GM12878 (cell line): Measurements from ENCODE around the gene SORCS2. TPM values are rescaled to one million over a fixed set of nuclear protein-coding genes. Genes with fewer than 3 reads are reported as not detected.

Experiments
- ATAC-seq: fragments of 200-7000 bp; cut with Tn5 transposase; 3 replicates; pipeline ENCODE4 v1.9.1; 2020; ENCODE audit warnings: mild to moderate bottlenecking, moderate library complexity
- BruUV-seq: library from RNA; stranded (reverse); fragments of 400-500 nt; replicated peaks from 2 replicates; lab custom pipeline; 2021; lab: Mats Ljungman, UMichigan
- CTCF ChIA-PET: fragments of 300-600 bp; sonication (Branson Sonifier 250); formaldehyde crosslinking; extraction: SDS; loops from one replicate; lab custom pipeline; 2021; ENCODE audit warnings: inconsistent platforms; lab: Yijun Ruan, JAX
- POLR2A ChIA-PET: fragments of 350-600 bp; formaldehyde crosslinking; extraction: SDS; loops from one replicate; lab custom pipeline; 2021; ENCODE audit warnings: inconsistent platforms; lab: Charles Lee
- RAD21 ChIA-PET: fragments of 300-600 bp; sonication (Branson Sonifier 250); formaldehyde crosslinking; loops from one replicate; lab custom pipeline; 2023; ENCODE audit warnings: antibody characterized with exemption; ENCODE audit not compliant: unreplicated experiment; lab: Charles Lee
- SMC1A ChIA-PET: fragments of 300-600 bp; sonication (Branson Sonifier 250); formaldehyde crosslinking; loops from one replicate; lab custom pipeline; 2023; ENCODE audit not compliant: unreplicated experiment, uncharacterized antibody; lab: Charles Lee
- DNase-seq: peaks from one replicate; pipeline ENCODE4 v3.0.0-alpha.2; 2011; ENCODE audit warnings: low read depth, low spot score
- FAIRE-seq: peaks from 3 replicates; lab custom pipeline; 2011; peaks lifted over from hg19 to GRCh38; lab: Jason Lieb, UNC
- H2AFZ ChIP-seq: 2 replicates; pipeline ENCODE4 v1.6.0; 2011; ENCODE audit warnings: low read depth, low read length, control low read depth; ENCODE audit not compliant: control insufficient read depth
- H3K27ac ChIP-seq: 2 replicates; pipeline ENCODE4 v1.5.1; 2011; ENCODE audit warnings: control low read depth; ENCODE audit not compliant: control insufficient read depth, insufficient read depth
- H3K27me3 ChIP-seq, 2 experiments: replicated peaks in 1 of 2; 2 replicates each; pipeline versions ENCODE4 v1.6.0 to v1.6.1; 2011; ENCODE audit warnings: low read length in 1 of 2; ENCODE audit not compliant: control insufficient read depth in 2 of 2, insufficient read depth in 2 of 2
- H3K36me3 ChIP-seq, 2 experiments: 2 replicates each; pipeline ENCODE4 v1.5.1; 2011; ENCODE audit warnings: low read length in 1 of 2; ENCODE audit not compliant: control insufficient read depth in 2 of 2, insufficient read depth in 2 of 2
- H3K4me1 ChIP-seq: 2 replicates; pipeline ENCODE4 v1.6.1; 2011; ENCODE audit warnings: mild to moderate bottlenecking, low read length, moderate library complexity, mixed read lengths; ENCODE audit not compliant: control insufficient read depth, insufficient read depth
- H3K4me2 ChIP-seq: 2 replicates; pipeline ENCODE4 v1.6.0; 2011; ENCODE audit warnings: control low read depth; ENCODE audit not compliant: control insufficient read depth, insufficient read depth
- H3K4me3 ChIP-seq: fragments of 200-600 bp; sonication (generic); 2 replicates; pipeline ENCODE4 v1.5.1; 2016
- H3K79me2 ChIP-seq: 2 replicates; pipeline ENCODE4 v1.6.0; 2011; ENCODE audit warnings: low read length; ENCODE audit not compliant: control insufficient read depth, insufficient read depth
- H3K9ac ChIP-seq: 2 replicates; pipeline ENCODE4 v1.8.0; 2011; ENCODE audit warnings: low read length, control low read depth, mixed read lengths; ENCODE audit not compliant: control insufficient read depth, insufficient read depth
- H3K9me3 ChIP-seq: replicated peaks from 3 replicates; pipeline ENCODE4 v1.5.1; 2011; ENCODE audit warnings: mild to moderate bottlenecking, low read length; ENCODE audit not compliant: control insufficient read depth, insufficient read depth
- H4K20me1 ChIP-seq: 2 replicates; pipeline ENCODE4 v1.6.0; 2011; ENCODE audit not compliant: control insufficient read depth, insufficient read depth
- EGR1 ChIP-seq, 2 experiments: IDR thresholded peaks; 1 replicate in 1 of 2; 2 replicates in 1 of 2; pipeline ENCODE4 v1.6.1; 2011 to 2012; ENCODE audit warnings: low read depth in 2 of 2, low read length in 2 of 2, borderline replicate concordance in 1 of 2, mild to moderate bottlenecking in 1 of 2, moderate library complexity in 1 of 2
- FOS ChIP-seq: IDR thresholded peaks from 3 replicates; pipeline ENCODE4 v1.6.1; 2011; ENCODE audit warnings: borderline replicate concordance; ENCODE audit not compliant: insufficient read length; ENCODE audit errors: extremely low read depth
- FOXK2 ChIP-seq: fragments of 450-650 bp; IDR thresholded peaks from 2 replicates; pipeline ENCODE4 v1.6.1; 2017; ENCODE audit warnings: mild to moderate bottlenecking, moderate library complexity
- FOXM1 ChIP-seq: IDR thresholded peaks from 2 replicates; pipeline ENCODE4 v1.6.1; 2012; ENCODE audit warnings: low read depth, mild to moderate bottlenecking, inconsistent platforms, low read length, moderate library complexity
- GABPA ChIP-seq: IDR thresholded peaks from 2 replicates; pipeline ENCODE4 v1.6.1; 2014; ENCODE audit warnings: antibody characterized with exemption, low read depth, mild to moderate bottlenecking, inconsistent platforms
- HCFC1 ChIP-seq: fragments of 150-350 bp; IDR thresholded peaks from 2 replicates; pipeline ENCODE4 v1.6.1; 2014; ENCODE audit warnings: low read length
- KDM1A ChIP-seq: fragments of 200-600 bp; sonication (generic); IDR thresholded peaks from 2 replicates; pipeline ENCODE4 v1.6.1; 2016; ENCODE audit warnings: borderline replicate concordance
- NBN ChIP-seq: fragments of 450-650 bp; IDR thresholded peaks from 2 replicates; pipeline ENCODE4 v1.6.1; 2016
- NFXL1 ChIP-seq: fragments of 450-650 bp; IDR thresholded peaks from 2 replicates; pipeline ENCODE4 v1.6.1; 2017; ENCODE audit warnings: antibody characterized with exemption, mild to moderate bottlenecking, borderline replicate concordance
- NR2C2 ChIP-seq: IDR thresholded peaks from 2 replicates; pipeline ENCODE4 v1.6.1; 2011; ENCODE audit warnings: borderline replicate concordance, low read depth; ENCODE audit not compliant: control insufficient read depth, insufficient read length
- PML ChIP-seq: IDR thresholded peaks from 2 replicates; pipeline ENCODE4 v1.6.1; 2012; ENCODE audit warnings: low read length, inconsistent platforms
- RELA ChIP-seq: fragments of 450-650 bp; IDR thresholded peaks from 2 replicates; pipeline ENCODE4 v1.8.0; 2014; ENCODE audit warnings: borderline replicate concordance; ENCODE audit not compliant: partially characterized antibody
- RFX5 ChIP-seq: IDR thresholded peaks from 2 replicates; pipeline ENCODE4 v1.6.1; 2011; ENCODE audit warnings: low read depth, low read length, improper control_type of control experiment
- RUNX3 ChIP-seq: IDR thresholded peaks from 2 replicates; pipeline ENCODE4 v1.6.1; 2012; ENCODE audit warnings: low read length, inconsistent platforms
- SMAD1 ChIP-seq: fragments of 450-650 bp; IDR thresholded peaks from 2 replicates; pipeline ENCODE4 v1.6.1; 2018; ENCODE audit warnings: mild to moderate bottlenecking, low read depth; ENCODE audit not compliant: partially characterized antibody
- SMARCA5 ChIP-seq: fragments of 450-650 bp; IDR thresholded peaks from 2 replicates; pipeline ENCODE4 v1.6.1; 2017; ENCODE audit warnings: mild to moderate bottlenecking
- SP1 ChIP-seq: IDR thresholded peaks from one replicate; pipeline ENCODE4 v1.6.1; 2011; ENCODE audit warnings: low read depth, low read length
- ZBED1 ChIP-seq: IDR thresholded peaks from 2 replicates; pipeline ENCODE4 v1.6.1; 2016; ENCODE audit warnings: borderline replicate concordance
- ZNF207 ChIP-seq: fragments of 450-650 bp; IDR thresholded peaks from 2 replicates; pipeline ENCODE4 v1.6.1; 2014; ENCODE audit warnings: antibody characterized with exemption, mild to moderate bottlenecking, borderline replicate concordance
- ZNF217 ChIP-seq: fragments of 450-650 bp; IDR thresholded peaks from 2 replicates; pipeline ENCODE4 v1.6.1; 2017; ENCODE audit warnings: antibody characterized with exemption, mild to moderate bottlenecking
- WGBS: methylation state at CpG from one replicate; pipeline ENCODE4 v1.1.6; 2016; ENCODE audit warnings: low lambda C conversion rate; ENCODE audit not compliant: insufficient replicate concordance, insufficient coverage; ENCODE audit errors: missing lambda C conversion rate; 5-methylcytosine and 5-hydroxymethylcytosine counted together
- in situ Hi-C: fragments of 300-500 bp; cut with MboI; formaldehyde crosslinking; loops from 9 replicates; pipeline ENCODE4 v1.14.3; 2018; ENCODE audit warnings: mixed read lengths
- intact Hi-C: fragments of 100-400 bp; cut with micrococcal nuclease; formaldehyde crosslinking; loops from one replicate; pipeline ENCODE4 v1.14.2; 2022; ENCODE audit not compliant: unreplicated experiment
- polyA plus RNA-seq, 11 experiments: library from polyadenylated mRNA; depleted of rRNA in 4 of 11; unstranded in 6 of 11; stranded (reverse) in 5 of 11; fragments of >200 nt; fragmentation: Nextera tagmentation in 4 of 11; fragmentation: Illumina TruSeq in 1 of 11; extraction: Ambion mirVana in 4 of 11; extraction: Trizol in 1 of 11; gene quantifications; 1 replicate in 1 of 11; 2 replicates in 10 of 11; pipeline versions ENCODE4 v1.2.1 to v1.2.3, GENCODE V29; 2011 to 2016; ENCODE audit warnings: inconsistent platforms in 2 of 11, missing spikeins in 2 of 11, low read depth in 1 of 11
- total RNA-seq, 4 experiments: library from RNA; depleted of rRNA in 3 of 4; stranded (reverse); fragments of >200 nt in 3 of 4; fragmentation: Illumina TruSeq in 1 of 4; extraction: Trizol in 1 of 4; gene quantifications; 2 replicates each; pipeline versions ENCODE4 v1.2.1 to v1.2.3, GENCODE V29; 2013 to 2021

SORCS2 gene
- total and polyA plus RNA-seq, 10 of the 15 experiments (the other 5 are each of a cell fraction or from before 2014, with no cell fraction given), result 0.01 to 0.15 (median 0.05) TPM; not detected in 5

DNA sequence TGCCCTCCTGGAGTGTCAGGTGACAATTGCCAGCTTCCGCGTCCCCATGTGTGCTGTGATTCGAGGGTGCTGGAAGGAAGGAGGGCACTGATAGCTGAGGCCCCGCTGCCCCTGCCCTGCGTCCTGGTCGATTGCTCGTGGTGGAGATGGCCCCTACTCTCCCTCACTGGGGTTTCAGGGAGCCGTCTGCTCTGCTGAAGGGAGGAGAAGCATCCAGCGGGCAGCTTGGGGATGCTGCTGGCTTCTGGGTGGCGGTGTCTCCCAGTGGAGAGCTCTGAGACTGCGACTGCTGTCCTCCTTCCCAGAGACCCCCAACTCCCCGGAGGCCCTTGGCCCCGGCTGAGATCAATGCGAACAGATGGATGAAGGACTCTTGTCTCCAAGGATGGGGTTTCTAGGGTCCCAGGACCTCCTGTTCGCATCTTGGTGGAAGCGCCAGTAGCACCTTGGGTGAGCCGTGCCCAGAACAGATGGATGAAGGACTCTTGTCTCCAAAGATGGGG is 143.8 kb downstream of the SORCS2 start:
- TF ChIP-seq RFX5 (no peak), KDM1A (no peak), RUNX3 (no peak), SMAD1 (no peak), ZBED1 (no peak), HCFC1 (no peak), PML (no peak)
- TF ChIP-seq, all 136 proteins: peak for 0
- no peaks in the 10 kb centered on the region; a peak in 2 of 4 replicates for H3K27me3 ChIP-seq
- ChIA-PET SMC1A (interaction anchor here (1.2 kb wide), 1 partner anchor 11 kb away, joined by 4 read pairs; no protein-coding TSS in a partner anchor), CTCF (interaction anchor here (0.8 to 2.2 kb wide), 8 partner anchors 9 to 233 kb away, joined by 3 to 10 read pairs (median 4); no protein-coding TSS in a partner anchor), RAD21 (interaction anchor here (0.8 to 1.2 kb wide), 3 partner anchors 142 to 269 kb away, joined by 3 to 5 read pairs (median 3); no protein-coding TSS in a partner anchor), POLR2A (no interaction called here)
- H3K4me3 ChIP-seq, result no peak overlapping the region
- no peak for FAIRE-seq
- no peak overlapping the region for H3K4me2 ChIP-seq
- no peaks in the 10 kb centered on the region; the same call in 1 of the 2 replicates for H4K20me1 ChIP-seq
- ATAC-seq, result no peak
- H3K4me1 ChIP-seq, result no peaks in the 10 kb centered on the region
- intact Hi-C loops, result loop anchor here (5.0 kb wide), 1 partner anchor 144 kb away; the partner anchor contains the start of gene SORCS2
- H3K9me3 ChIP-seq, result no peaks in the 10 kb centered on the region
- no peak overlapping the region for H3K9ac ChIP-seq
- H3K27ac ChIP-seq, result no peak overlapping the region
- no peak overlapping the region for H2AFZ ChIP-seq
- WGBS, result 41% methylated on average over 17 of the region's 17 CpGs
- BruUV-seq, result no TSS peak
- in situ Hi-C loops, result no loop called here
- DNase-seq, result no peak
- no peaks in the 10 kb centered on the region for H3K36me3 ChIP-seq
- H3K79me2 ChIP-seq, result no peaks in the 10 kb centered on the region

DNA sequence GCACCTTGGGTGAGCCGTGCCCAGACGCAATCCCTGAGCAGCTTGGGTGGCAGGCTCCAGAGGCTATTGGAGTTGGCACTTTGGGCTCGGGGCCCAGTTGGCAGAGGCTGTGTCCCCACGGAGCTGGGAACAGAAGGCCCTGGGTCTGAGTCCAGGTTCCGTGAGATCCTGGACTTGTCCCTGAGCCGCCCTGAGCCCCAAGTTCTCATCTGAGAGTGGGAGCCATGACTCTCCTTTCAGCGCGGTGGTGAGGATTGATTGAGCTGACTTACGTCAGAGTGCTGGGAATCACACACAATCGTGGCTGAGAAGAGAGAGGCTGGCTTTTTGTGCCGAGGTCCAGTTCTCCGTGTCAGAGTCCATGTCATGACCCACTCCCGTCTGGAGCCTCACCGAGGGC is 144.4 kb downstream of the SORCS2 start:
- SMC1A ChIA-PET, result no interaction called here
- intact Hi-C loops (loop anchor here (5.0 kb wide), 1 partner anchor 144 kb away; the partner anchor contains the start of gene SORCS2), in situ Hi-C loops (no loop called here)
- H3K4me3 ChIP-seq, result no peak overlapping the region
- no peaks in the 10 kb centered on the region for H3K9me3 ChIP-seq
- no peak overlapping the region for H2AFZ ChIP-seq
- no peaks in the 10 kb centered on the region for H3K36me3 ChIP-seq
- no peak overlapping the region for H3K9ac ChIP-seq
- no peak overlapping the region for H3K4me2 ChIP-seq
- H4K20me1 ChIP-seq, result no peaks in the 10 kb centered on the region; the same call in 1 of the 2 replicates
- POLR2A ChIA-PET, result no interaction called here
- RAD21 ChIA-PET, result no interaction called here
- no peak for FAIRE-seq
- no TSS peak for BruUV-seq
- TF ChIP-seq ZNF217, result no peak
- TF ChIP-seq GABPA, result no peak
- TF ChIP-seq FOXM1, result no peak
- TF ChIP-seq NR2C2, result no peak
- no peak for TF ChIP-seq FOXK2
- TF ChIP-seq ZNF207, result no peak
- no peak for TF ChIP-seq FOS
- no peak for TF ChIP-seq NBN
- TF ChIP-seq SP1, result no peak
- TF ChIP-seq EGR1 (IDR thresholded peaks at IDR 0.05; ENCODE audit: borderline replicate concordance in 1 of 2, low read depth in 2 of 2, low read length in 2 of 2), result no peak
- TF ChIP-seq SMARCA5, result no peak
- no peak for TF ChIP-seq NFXL1
- TF ChIP-seq RELA, result no peak
- no peaks in the 10 kb centered on the region for H3K4me1 ChIP-seq
- CTCF ChIA-PET, result interaction anchor here (2.2 kb wide), 1 partner anchor 185 kb away, joined by 8 read pairs; no protein-coding TSS in a partner anchor
- no peak for DNase-seq
- no peak for ATAC-seq
- 39% methylated on average over 13 of the region's 14 CpGs for WGBS
- no peaks in the 10 kb centered on the region for H3K79me2 ChIP-seq
- no peak overlapping the region for H3K27ac ChIP-seq
- H3K27me3 ChIP-seq, result no peaks in the 10 kb centered on the region; a peak in 1 of 4 replicates
